Left kidney (tissue), 2 donors: ENCODE data around the gene LPCAT2. TPM values are rescaled to one million over a fixed set of nuclear protein-coding genes. Genes with fewer than 3 reads are reported as not detected.
"Not testable (repeated sequence)": the region's sequence is repeated elsewhere in the genome, so short reads cannot be mapped to it uniquely, and the experiment has no call there.

Experiments
- DNase-seq: peaks from one replicate; pipeline ENCODE4 v3.0.0-alpha.2; 2013
- polyA plus RNA-seq: library from polyadenylated mRNA; unstranded; fragments of 120-200 nt; gene quantifications from one replicate; pipeline ENCODE4 v1.2.1, GENCODE V29; 2013; ENCODE audit not compliant: insufficient read length

LPCAT2 gene
- polyA plus RNA-seq, 1 donor, result 12.3 TPM

GRCh38 chr16:55597928-55598327 is 89.1 kb downstream of the LPCAT2 start:
- DNase-seq, result no peak

DNA sequence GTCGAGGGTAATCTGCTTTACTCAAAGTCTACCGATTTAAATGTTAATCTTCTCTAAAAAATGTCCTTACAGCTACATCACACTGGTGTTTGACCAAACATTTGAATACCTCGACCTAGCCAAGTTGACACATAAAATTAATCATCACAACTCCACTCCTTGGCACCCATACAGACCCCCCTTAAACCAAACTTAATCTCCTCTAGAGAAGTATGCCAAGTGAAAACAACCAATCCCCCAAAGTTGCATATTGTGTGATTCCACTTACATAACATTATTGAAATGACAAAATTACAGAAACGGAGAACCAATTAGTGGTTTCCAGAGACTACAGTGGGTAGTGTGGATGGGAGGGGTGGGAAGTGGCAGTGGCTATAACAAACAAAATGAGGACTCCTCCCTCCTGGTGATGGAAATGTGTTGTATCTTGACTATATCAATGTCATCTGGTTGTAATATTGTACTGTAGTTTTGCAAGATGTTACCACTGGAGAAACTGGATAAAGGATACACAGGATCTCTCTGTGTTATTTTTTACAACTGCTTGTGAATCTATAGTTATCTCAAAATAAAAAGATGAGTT is 97.0 kb downstream of the LPCAT2 start:
- no peak for DNase-seq

DNA sequence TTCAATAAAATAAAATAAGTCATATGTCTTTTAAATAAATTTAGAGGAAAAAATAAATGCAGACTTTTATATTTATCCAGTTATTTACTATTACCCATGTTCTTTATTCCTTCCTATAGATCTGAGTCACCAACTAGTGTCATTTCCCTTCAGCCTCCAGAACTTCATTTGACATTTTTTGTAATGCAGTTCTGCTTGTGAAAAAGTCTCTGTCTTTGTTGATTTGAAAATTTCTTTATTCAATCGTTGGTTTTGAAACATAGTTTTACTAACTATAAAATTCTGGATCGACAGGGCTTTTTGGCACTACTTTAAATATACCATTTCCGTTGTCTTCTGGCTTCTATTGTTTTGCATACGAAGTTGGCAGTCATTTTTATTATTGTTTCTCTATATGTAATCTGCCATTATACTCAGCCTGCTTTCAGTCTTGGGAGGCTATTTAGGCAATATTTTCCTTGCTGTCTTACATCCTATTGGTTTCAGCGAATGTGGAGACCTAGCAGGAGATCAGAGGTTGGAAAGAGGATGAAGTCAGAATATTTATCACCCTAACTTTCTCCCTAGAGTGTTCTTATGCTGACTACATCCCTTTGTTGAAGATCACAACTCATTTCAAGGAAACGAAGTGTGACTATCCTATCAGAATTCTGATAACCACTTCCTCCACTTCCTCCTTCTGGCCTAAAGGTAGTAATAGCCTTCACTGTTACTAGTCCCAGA is 104.9 kb downstream of the LPCAT2 start:
- no peak for DNase-seq

DNA sequence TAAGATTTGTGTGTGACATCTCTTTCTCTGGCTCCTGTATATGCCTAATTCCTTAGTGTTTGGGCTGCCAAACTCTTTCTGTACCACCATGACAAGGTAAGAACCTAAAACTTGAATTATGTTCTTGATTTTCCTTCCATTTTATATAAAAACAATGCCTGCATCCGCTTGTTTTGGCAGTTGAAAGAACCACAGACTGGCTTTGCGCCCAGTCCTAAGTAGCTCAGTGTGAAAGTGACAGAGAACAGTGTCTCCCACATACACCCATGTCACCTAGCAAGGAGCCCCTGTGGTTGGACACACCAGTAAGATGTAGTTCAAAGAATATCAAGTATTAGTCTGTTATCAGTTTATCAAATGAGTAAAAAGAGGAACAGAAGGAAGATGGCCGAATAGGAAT is 106.2 kb downstream of the LPCAT2 start:
- no peak for DNase-seq

GRCh38 chr16:55615670-55616069 is 106.8 kb downstream of the LPCAT2 start:
- not testable (repeated sequence) for DNase-seq

DNA sequence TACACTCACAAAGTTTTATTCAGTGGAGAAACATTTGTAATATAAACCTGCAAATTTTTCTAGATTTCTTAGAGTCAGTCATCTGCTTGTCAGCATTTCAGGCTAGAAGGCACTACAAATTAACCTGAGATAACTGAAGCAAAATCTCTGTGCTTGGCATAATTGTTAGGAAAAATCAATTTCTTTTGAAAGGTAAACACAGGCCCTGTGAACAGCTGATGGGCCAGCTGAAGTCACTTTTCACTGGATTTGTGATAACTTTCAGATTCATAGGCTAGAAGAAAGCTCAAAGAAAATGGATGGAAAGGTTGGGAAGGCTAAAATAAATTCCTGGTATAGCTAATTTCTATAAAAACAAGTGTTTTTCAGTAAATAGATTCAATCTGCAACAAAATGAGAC is 112.9 kb downstream of the LPCAT2 start:
- no peak for DNase-seq

DNA sequence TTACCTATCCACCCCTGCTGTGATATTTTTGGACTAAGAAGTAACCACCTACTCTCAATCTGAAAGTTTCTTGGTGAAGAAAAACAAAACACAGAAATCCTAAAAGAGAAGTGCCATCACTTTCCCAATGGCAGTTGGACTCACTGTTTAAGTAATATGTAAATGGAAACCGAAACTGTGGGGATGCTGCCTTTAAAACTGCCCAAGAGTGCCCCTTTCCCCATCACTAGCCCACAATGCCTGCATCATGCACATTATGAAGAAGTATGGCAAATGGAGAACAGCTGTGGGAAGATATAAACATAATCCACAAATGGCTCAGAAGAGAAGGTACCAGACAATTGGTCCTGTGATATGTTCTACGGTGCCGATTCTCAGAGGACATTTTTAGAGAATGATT is 113.4 kb downstream of the LPCAT2 start:
- no peak for DNase-seq

DNA sequence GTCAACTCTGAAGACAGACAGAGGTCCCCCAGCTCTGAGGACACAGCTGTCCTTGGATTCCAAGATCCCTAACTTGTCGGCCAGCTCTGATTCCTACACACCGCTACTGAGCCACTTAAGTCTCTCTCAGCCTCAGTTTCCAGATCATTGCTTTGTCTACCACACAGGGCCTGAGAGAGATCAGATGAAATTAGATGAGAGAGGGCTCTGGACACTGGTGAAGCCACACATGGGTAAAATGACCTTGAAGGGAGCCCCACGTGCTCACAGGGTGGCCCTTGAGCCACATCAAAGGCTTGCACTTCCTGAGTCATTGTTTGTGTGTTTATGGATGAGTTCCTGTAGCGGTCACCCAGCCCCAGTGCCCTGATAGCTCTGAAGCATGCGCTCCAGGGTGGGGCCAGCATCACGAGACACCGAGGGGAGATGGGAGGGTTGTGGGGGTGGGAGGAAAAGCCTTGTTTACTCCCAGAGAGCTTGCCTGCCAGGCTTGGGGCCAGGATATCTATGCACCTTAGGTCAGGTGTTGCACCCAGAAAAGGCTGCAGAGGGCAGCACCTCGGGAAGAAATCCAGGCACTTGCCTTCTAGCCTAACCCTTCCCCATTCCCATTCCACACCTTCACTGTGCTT is 114.2 kb downstream of the LPCAT2 start:
- no peak for DNase-seq

DNA sequence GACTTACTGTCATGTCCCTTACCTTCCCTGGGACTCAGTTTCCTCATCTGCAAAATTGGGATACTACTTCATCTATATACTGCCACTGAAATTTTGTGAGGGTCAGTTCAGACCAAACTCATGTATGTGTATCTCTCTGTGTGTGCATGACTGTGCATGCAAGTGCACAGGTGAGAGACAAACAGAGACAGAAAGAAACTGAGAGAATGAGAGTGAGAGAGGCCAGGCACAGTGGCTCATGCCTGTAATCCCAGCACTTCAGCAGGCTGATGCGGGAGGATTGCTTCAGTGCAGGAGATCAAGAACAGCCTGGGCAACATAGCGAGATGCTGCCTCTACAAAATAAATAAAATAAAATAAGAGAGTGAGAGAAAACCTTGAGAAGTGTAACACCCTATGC is 114.8 kb downstream of the LPCAT2 start:
- DNase-seq, result no peak

DNA sequence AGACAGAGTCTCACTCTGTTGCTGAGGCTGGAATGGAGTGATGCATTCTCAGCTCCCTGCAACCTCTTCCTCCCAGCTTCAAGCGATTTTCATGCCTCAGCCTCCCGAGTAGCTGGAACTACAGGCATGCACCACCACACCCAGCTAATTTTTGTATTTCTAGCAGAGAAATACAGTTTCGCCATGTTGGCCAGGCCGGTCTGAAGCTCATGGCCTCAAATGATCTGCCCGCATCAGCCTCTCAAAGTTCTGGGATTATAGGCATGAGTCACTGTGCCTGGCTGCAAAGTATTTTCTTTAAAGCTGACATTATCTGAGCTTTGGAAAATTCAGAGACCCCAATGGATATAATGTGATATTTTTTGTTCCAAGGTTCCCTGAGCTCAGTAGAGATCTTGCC is 115.8 kb downstream of the LPCAT2 start:
- no peak for DNase-seq

DNA sequence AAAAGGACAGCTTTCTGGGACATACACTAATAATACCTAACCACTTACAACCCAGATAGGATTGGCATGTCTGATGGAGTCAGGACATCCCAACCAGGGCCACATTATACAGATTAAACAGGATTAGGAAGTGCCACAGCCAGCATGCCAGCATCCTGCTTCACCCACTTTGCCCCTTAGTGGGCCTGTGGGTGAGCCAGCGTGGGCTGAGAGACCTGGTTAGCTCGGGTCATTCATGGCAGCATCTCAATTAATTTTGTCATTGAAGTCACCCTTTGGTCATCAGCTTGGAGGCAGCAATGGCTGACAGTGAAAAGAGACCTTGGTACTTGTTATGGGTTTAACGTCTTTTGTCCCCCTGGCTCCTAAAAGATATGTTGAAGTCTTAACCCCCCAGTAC is 117.0 kb downstream of the LPCAT2 start:
- DNase-seq, result no peak

- no peak for DNase-seq
These were observed 119.6 kb downstream of the LPCAT2 start for GRCh38 chr16:55628306-55628968.

DNA sequence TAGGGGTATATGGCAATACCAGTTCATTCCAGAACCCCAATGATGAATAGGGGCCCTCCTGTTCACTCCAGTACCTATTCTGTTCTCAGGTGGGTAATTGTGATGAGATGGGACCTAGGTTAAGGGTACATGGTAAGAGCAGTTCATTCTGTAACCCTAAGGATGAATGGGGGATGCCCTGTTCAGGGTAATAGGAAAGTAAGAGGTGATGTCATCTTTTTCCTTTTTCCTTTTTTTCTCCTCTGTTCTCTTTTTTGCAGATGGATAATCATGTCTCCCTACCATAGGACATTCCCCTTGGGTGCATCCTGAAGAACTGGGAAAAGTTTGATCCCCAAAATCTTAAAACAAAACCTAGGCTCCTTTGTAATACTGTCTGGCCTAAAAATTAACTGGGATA is 121.9 kb downstream of the LPCAT2 start:
- DNase-seq, result no peak

- no peak for DNase-seq
These were observed 123.4 kb downstream of the LPCAT2 start for GRCh38 chr16:55632259-55632658.

DNA sequence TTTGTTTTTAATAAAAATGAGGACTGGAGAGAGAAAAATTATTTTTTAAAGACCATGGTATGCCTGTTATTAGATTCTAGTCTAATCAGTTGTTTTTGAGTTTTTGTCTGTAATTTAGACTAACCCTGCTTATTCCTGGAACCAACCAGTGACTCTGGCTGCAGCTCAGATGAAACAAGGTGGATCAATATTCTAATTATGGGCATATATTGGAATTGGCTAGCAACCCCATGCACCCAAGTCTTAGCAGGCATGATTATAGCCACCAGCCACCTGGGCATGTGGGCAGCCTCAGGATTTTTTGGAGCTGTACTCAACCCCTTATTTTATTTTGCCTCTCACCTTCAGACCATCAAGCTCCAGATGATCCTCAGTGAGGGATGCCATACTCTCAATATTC is 125.3 kb downstream of the LPCAT2 start:
- DNase-seq, result no peak

Other genes starting within 250 kb of the LPCAT2 start
- 5.5 TPM for gene IRX6, start 184.9 kb upstream of the LPCAT2 start, polyA plus RNA-seq
- gene MMP2, start 29.9 kb upstream of the LPCAT2 start, polyA plus RNA-seq, result 256 TPM
- not detected for gene CAPNS2, start 57.6 kb downstream of the LPCAT2 start, polyA plus RNA-seq
- 0.08 TPM for gene SLC6A2, start 146.9 kb downstream of the LPCAT2 start, polyA plus RNA-seq